OCI-LY7 (cell line): ENCODE results near the gene USP48. TPM values are rescaled to one million over a fixed set of nuclear protein-coding genes. Genes with fewer than 3 reads are reported as not detected.

ENCODE experiments used
- BruUV-seq: library from RNA; stranded (reverse); fragments of 400-500 nt; replicated peaks from 2 replicates; lab custom pipeline; 2021; lab: Mats Ljungman, UMichigan
- CTCF ChIA-PET: fragments of 300-600 bp; sonication (Branson Sonifier 250); formaldehyde crosslinking; loops from one replicate; lab custom pipeline; 2022; ENCODE audit warnings: antibody characterized with exemption; ENCODE audit not compliant: unreplicated experiment; lab: Charles Lee
- POLR2A ChIA-PET: fragments of 300-600 bp; sonication (Branson Sonifier 250); formaldehyde crosslinking; loops from one replicate; lab custom pipeline; 2022; ENCODE audit warnings: antibody characterized with exemption; lab: Charles Lee
- DNase-seq: peaks from one replicate; pipeline ENCODE4 v3.0.0-alpha.2; 2015; ENCODE audit warnings: low spot score
- H2AFZ ChIP-seq: fragments of 200-600 bp; sonication (generic), shearing (Covaris generic); 2 replicates; pipeline ENCODE4 v1.6.1; 2014; ENCODE audit warnings: mild to moderate bottlenecking, antibody characterized with exemption, low read length, moderate library complexity
- H3K27ac ChIP-seq: fragments of 200-600 bp; sonication (generic); 2 replicates; pipeline ENCODE4 v1.5.1; 2014; ENCODE audit warnings: mixed run types, low read depth, mild to moderate bottlenecking, moderate library complexity, low read length, inconsistent platforms; ENCODE audit not compliant: poor library complexity, severe bottlenecking
- H3K36me3 ChIP-seq: fragments of 200-600 bp; sonication (generic); 2 replicates; pipeline ENCODE4 v1.6.1; 2014; ENCODE audit warnings: mild to moderate bottlenecking, antibody characterized with exemption, low read length, moderate library complexity, mixed read lengths; ENCODE audit not compliant: insufficient read depth
- H3K4me1 ChIP-seq: fragments of 200-600 bp; sonication (generic); 2 replicates; pipeline ENCODE4 v1.5.1; 2014; ENCODE audit warnings: mild to moderate bottlenecking, low read length; ENCODE audit not compliant: insufficient read depth, poor library complexity, severe bottlenecking
- H3K4me2 ChIP-seq: fragments of 200-600 bp; sonication (generic); 2 replicates; pipeline ENCODE4 v1.6.1; 2014; ENCODE audit warnings: mild to moderate bottlenecking, low read length
- H3K4me3 ChIP-seq: fragments of 200-600 bp; sonication (generic); 2 replicates; pipeline ENCODE4 v1.5.1; 2014; ENCODE audit warnings: mild to moderate bottlenecking, low read depth, low read length; ENCODE audit not compliant: poor library complexity, severe bottlenecking
- H3K79me2 ChIP-seq: fragments of 200-600 bp; sonication (generic); 2 replicates; pipeline ENCODE4 v1.6.1; 2016; ENCODE audit warnings: low read depth, mild to moderate bottlenecking, low read length, moderate library complexity, mixed read lengths; ENCODE audit not compliant: insufficient read depth
- H3K9me2 ChIP-seq: fragments of 200-600 bp; sonication (generic); 2 replicates; pipeline ENCODE4 v1.6.1; 2016; ENCODE audit warnings: mild to moderate bottlenecking, low read length, mixed read lengths; ENCODE audit not compliant: insufficient read depth
- H3K9me3 ChIP-seq: fragments of 200-600 bp; sonication (generic); 2 replicates; pipeline ENCODE4 v1.6.1; 2014; ENCODE audit warnings: mild to moderate bottlenecking, mixed run types, low read length, mixed read lengths
- H4K20me1 ChIP-seq: fragments of 200-600 bp; sonication (generic); 2 replicates; pipeline ENCODE4 v1.6.1; 2014; ENCODE audit warnings: mild to moderate bottlenecking, antibody characterized with exemption, low read length, moderate library complexity, mixed read lengths; ENCODE audit not compliant: insufficient read depth
- CTCF ChIP-seq: fragments of 200-600 bp; sonication (generic); conservative IDR thresholded peaks from 2 replicates; pipeline ENCODE4 v1.5.1; 2014; ENCODE audit warnings: mild to moderate bottlenecking, antibody characterized with exemption, low read length, moderate library complexity, mixed read lengths
- EZH2phosphoT487 ChIP-seq: fragments of 200-600 bp; sonication (generic); IDR thresholded peaks from 2 replicates; pipeline ENCODE4 v1.6.1; 2018; ENCODE audit warnings: low read depth, borderline replicate concordance, mild to moderate bottlenecking, mixed run types, antibody characterized with exemption, low read length, moderate library complexity, mixed read lengths
- intact Hi-C: fragments of 100-400 bp; cut with micrococcal nuclease; formaldehyde crosslinking; loops from one replicate; pipeline ENCODE4 v1.10.0; 2022; ENCODE audit not compliant: unreplicated experiment
- total RNA-seq, 2 experiments: library from RNA; depleted of rRNA in 1 of 2; stranded (reverse); fragments of >200 nt in 1 of 2; shearing (Covaris generic) in 1 of 2; gene quantifications; 2 replicates each; pipeline ENCODE4 v1.2.3, GENCODE V29; 2014 to 2022

USP48 gene
- total RNA-seq, 2 experiments from 2014 or later = 45.0 to 98.3 TPM

- H3K4me3 ChIP-seq = no peak overlapping the region
- no peak overlapping the region for H3K27ac ChIP-seq
- BruUV-seq = no TSS peak
- no peaks in the 10 kb centered on the region for H4K20me1 ChIP-seq
- ChIA-PET CTCF (no interaction called here), POLR2A (no interaction called here)
- H3K9me3 ChIP-seq = no peaks in the 10 kb centered on the region
- no peaks in the 10 kb centered on the region for H3K4me1 ChIP-seq
- no peaks in the 10 kb centered on the region for H3K79me2 ChIP-seq
- intact Hi-C loops = no loop called here
- no peaks in the 10 kb centered on the region for H3K9me2 ChIP-seq
- no peak for DNase-seq
- H2AFZ ChIP-seq = no peak overlapping the region
- no peaks in the 10 kb centered on the region for H3K36me3 ChIP-seq
- TF ChIP-seq CTCF = no peak
- no peak for TF ChIP-seq EZH2phosphoT487
- H3K4me2 ChIP-seq = no peak overlapping the region
These were observed 129.2 kb downstream of the USP48 start for GRCh38 chr1:21653744-21654100.

- DNase-seq = no peak
- H3K4me2 ChIP-seq = no peak overlapping the region
- CTCF ChIA-PET = no interaction called here
- H4K20me1 ChIP-seq = no peaks in the 10 kb centered on the region
- H3K36me3 ChIP-seq = no peaks in the 10 kb centered on the region
- no peak overlapping the region for H3K27ac ChIP-seq
- no peaks in the 10 kb centered on the region for H3K9me3 ChIP-seq
- no peaks in the 10 kb centered on the region for H3K4me1 ChIP-seq
- intact Hi-C loops = no loop called here
- POLR2A ChIA-PET = no interaction called here
- H3K4me3 ChIP-seq = no peak overlapping the region
- H3K9me2 ChIP-seq = no peaks in the 10 kb centered on the region
- no peaks in the 10 kb centered on the region for H3K79me2 ChIP-seq
- no TSS peak for BruUV-seq
- TF ChIP-seq EZH2phosphoT487 (no peak), CTCF (no peak)
- no peak overlapping the region for H2AFZ ChIP-seq
These were observed 129.8 kb downstream of the USP48 start for GRCh38 chr1:21652937-21653743.
